Measurements from ENCODE around the gene POU2AF1. TPM values are rescaled to one million over a fixed set of nuclear protein-coding genes. Genes with fewer than 3 reads are reported as not detected.

The POU2AF1 gene, protein sequence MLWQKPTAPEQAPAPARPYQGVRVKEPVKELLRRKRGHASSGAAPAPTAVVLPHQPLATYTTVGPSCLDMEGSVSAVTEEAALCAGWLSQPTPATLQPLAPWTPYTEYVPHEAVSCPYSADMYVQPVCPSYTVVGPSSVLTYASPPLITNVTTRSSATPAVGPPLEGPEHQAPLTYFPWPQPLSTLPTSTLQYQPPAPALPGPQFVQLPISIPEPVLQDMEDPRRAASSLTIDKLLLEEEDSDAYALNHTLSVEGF
- not detected in 2 replicates for total RNA-seq

DNA sequence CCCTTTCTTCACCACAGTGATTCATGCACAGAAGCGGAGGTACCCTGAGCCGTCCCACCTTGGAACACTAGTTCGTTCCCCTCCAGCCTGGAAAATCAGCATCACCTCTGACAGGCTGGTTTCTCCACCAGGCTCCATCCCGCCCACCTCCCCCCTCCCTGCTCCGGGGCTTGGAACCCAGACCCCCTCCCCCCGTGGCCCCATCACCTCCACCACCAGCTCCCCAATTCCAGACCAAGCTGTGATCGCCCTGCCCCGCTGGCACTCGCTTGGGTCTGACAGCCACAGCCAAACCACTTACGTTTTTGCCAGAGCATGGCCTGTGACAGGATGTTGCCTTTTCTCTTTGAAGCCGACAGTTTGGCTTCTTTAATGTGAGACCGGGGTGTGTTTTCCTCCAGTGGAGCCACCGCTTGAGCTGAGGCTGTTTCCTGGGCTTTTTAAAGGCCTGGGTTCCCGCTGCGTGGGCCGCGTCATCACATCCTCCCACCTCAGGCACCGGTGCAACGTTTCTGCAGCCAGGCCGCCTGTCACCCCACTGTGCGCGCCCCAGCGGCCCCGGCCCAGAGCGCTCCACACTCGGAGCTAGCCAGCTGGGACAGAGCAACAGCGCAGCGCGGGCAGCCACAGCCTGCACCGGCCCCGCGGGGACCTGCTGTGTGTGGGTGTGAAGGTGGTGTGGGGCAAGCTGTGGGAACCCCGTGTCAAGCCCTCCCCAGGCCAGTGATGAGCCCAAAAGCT is at the start of gene POU2AF1:
Gene POU2AF1 (minus strand): TSS at position 415 of the 741 bp plus-strand sequence. CDS start 98 bp downstream, at position 317.
- no peak for DNase-seq (ENCODE audit: extremely low read depth, low read depth, low spot score)

DNA sequence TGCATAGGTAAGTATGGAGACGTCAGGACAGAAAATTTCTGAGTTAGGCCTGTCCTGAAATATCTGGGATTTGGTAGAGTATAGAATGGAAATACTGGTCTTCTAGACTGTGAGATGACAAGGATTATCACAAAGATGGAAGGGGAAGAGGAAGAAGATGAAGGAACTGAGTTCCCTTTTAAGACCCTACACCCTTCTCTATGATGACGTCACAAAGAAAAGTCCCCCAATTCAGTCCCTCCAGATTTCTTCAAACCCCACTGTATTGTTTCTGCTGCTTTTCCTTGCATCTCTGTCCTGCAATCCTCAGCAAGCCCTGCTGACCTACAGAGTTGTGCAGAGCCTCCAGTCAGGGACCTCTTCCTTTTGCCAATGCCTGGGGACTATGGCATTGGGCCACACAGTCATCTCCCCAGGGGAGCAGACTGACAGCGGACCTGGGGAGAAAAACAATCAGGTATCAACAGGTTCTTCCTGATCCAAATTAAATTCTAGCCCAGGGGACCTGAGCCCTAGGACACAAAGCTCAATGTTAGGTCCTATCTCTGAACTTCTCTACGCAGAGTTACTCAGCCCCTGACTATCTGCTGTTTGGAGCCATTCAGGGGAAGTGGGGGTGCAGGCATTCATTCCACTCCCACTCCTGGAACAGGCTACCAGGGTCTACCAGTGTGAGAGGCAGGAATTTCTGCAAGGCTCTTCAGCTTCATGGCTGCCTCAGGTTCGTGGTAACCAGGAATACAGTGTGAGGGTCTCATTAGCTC is 49.2 kb upstream of the POU2AF1 start:
- no peak for DNase-seq (ENCODE audit: extremely low read depth, low read depth, low spot score)

DNA sequence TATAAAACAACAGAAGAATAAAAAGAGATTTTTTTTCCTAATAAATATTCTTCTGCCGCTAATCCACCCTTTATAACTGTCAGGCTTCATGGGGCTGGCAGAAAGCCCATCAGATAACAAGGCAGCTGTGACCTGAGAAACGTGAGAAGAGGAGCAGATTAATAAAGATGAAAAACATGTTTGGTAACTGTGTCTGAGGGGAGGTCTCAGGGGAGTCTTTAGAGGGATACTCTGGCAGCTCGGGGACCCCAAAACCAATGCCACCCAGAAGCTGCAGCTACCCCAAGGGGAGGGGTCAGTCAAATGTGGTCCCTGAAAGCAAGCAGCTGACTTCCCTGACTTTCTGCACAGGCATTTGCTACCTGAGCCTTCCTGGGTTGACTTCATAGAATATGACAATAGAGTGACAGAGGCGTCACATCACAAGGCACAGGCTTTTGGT is 48.4 kb upstream of the POU2AF1 start:
- DNase-seq (ENCODE audit: extremely low read depth, low read depth, low spot score): no peak

DNA sequence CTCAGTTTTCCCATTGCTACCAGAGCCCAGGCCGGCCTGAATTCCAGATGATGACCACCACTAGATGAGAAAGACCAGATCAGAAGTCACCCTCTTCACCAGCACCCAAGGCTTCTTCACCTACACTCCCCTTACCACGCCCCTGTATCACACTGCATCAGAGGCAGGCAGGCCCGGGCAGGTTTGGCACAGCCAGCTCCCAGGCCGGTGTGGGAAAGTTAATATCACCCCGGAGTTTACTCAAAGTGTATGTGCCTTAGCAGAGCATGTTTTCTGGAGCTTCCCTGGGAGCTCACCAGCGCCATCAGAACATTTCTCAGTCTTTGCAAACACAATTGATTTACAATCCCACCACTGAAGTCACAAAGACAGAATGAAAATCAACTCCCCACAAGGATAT is 47.5 kb upstream of the POU2AF1 start:
- DNase-seq (ENCODE audit: extremely low read depth, low read depth, low spot score): no peak

DNA sequence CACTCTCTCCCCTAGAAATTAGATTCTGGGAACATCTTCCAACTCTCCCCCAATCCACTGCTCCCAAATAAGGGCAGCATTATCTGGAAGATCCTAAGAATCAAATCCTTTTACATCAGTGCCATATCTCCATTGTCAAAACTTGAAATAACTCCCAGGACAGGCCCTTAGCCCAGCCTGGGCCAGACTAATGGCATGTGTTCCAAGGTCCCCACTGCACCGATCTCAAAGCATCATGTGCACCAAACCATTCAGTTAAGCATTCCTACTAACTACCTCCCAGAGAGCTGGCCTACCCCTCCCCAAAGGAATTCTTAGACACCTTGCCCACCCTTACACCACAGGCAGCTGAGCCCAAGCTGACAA is 44.2 kb upstream of the POU2AF1 start:
- DNase-seq (ENCODE audit: extremely low read depth, low read depth, low spot score): no peak

DNA sequence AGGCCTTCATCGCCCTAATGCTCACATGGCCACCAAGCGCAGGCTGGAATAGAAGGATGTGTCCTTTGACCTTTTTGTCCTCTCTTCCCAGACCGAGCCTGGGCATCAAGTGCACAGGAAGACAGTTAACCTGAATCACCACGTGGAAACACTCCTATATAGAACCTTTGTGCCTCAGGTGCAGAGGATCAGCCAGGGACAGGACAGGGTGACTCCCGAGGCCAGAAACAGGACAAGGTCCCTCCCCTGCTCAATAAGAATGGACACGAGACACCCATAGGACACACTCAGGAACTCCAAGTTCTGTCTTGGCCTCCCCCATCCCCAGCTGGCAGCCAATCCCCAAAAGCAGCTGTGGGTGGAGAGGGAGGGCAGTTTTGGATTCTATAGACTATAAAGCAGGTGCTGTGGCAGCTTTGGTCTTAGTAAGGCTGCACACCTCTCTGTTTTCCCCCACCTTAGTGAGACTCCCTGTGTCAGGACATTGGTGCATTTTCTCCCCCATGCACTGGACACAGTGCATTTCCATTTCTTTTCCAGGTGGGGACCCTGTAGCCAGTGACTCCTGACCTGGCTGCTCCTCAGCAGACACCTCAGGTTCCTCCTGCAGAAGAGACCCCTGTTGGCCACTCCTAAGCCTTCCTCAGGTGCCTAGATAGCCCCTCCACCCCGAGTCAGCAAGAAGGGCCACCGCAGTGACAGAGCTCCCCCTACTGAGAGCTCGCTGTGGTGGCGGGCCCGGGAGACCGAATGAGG is 43.6 kb upstream of the POU2AF1 start:
- no peak for DNase-seq (ENCODE audit: extremely low read depth, low read depth, low spot score)

DNA sequence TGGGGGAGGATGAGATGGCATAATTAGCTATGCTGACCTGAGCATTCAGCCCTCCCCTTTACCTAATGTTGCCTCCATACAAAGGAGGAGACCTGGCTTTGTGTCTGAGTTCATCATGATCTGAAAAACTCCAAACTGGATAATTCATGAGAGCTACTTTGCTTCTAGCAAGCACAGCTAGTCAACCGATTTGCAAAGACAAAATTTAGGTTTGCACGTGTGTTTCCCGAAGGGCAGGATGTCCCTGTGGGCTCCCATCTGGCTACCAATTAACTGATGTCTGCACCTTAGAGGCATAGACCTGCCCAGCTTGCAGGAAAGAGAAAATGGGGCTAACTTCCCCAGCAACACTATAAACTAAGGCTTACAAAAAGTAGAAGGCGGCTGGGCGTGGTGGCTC is 42.2 kb upstream of the POU2AF1 start:
- no peak for DNase-seq (ENCODE audit: extremely low read depth, low read depth, low spot score)

DNA sequence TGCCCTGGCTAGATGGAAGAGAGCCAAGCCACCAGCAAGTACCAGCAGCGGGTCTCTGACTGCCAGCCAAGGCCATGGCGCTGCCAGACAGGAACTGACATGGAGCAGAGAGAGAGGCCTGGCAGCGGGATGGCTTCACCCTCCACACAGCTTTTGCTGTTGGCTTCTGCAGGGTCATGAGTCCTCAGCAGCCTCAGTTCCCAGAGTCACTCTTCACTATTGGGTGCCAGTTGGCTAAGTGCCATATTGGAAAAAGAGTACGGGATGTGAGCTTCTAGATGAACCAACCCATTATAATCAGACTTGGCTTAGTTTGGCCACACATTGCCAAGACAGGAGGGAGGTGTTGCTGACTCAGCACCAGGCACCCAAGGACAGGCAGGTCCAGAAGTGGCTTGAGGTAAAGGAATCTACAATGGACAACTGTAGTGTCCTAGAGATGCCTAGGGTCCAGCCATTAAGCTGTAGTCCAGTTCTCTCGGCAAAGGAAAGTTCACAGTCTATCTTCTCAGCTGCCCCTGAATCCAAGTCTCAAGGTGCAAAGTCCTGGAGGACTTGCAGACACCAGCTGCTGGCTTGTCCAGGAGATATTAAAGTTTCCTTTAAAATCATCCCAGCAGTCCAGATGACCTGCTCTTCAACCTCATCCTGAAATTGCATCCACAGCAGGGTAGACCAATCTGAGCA is 40.7 kb upstream of the POU2AF1 start:
- DNase-seq (ENCODE audit: extremely low read depth, low read depth, low spot score): no peak

DNA sequence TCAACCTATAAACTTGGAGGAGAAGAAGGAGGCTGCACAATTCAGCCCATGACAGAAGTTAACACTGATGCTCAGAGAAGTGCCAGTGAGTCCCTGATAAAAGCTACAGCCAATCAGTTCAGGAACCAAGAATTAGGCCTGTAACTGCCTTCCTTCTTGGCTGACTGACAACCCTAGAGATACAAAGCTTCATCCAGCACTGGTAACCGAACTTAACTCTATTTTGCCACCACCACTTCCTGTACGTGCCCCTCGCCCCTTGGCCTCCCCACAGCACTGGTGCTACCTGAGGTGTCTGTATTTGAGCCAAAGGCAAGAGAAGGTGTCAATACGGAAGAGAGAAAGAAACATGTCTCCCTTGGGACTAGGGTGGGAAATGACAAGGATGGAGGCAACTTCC is 40.1 kb upstream of the POU2AF1 start:
- no peak for DNase-seq (ENCODE audit: extremely low read depth, low read depth, low spot score)

DNA sequence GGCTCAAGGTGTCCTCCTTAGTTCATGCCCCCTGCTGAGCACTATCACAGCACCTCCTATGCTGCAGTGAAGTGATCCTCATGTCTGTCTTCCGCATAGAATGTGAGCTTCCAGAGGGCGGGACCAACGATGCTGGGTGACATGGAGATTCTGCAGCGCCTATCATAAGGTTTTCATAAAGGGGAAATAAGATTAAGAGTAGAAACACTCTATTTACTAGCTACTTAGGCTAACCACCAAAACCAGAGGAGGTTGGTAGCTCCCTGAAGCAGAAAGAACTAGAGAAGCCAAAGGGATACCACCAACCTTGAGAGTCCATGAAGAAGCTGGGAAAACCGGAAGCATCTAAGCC is 39.3 kb upstream of the POU2AF1 start:
- DNase-seq (ENCODE audit: extremely low read depth, low read depth, low spot score): no peak

DNA sequence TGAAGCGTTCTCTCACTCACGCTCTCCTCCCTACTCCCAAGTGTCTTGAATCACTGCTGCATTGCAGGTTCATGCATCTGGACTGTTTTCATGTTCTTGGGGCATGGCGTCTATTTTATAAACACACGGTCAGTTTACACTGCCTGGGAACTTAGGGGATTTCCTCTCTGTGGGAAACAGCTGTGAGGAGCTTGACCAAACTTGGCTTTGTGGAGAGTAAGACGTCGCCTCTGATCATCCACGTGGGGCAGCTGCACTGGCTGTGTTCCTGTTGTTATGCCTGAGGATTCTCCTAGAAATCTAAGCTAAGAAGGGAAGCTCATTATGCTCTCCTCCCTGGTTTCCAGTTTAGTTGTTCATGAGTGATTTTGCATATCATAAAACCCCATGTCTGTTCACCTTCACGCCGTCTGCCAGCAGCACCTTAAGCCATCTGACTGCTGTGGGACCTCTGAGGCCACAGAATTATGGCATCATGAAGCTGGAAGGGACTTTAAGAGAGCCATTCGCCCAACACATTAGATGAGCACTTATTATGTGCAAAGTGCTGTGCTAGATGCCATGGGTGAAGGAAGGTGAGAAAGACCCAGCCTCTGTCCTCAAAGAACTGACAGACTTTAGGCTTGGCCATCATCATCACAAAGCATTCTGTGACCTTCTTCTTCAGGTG is 38.8 kb upstream of the POU2AF1 start:
- DNase-seq (ENCODE audit: extremely low read depth, low read depth, low spot score): no peak

DNA sequence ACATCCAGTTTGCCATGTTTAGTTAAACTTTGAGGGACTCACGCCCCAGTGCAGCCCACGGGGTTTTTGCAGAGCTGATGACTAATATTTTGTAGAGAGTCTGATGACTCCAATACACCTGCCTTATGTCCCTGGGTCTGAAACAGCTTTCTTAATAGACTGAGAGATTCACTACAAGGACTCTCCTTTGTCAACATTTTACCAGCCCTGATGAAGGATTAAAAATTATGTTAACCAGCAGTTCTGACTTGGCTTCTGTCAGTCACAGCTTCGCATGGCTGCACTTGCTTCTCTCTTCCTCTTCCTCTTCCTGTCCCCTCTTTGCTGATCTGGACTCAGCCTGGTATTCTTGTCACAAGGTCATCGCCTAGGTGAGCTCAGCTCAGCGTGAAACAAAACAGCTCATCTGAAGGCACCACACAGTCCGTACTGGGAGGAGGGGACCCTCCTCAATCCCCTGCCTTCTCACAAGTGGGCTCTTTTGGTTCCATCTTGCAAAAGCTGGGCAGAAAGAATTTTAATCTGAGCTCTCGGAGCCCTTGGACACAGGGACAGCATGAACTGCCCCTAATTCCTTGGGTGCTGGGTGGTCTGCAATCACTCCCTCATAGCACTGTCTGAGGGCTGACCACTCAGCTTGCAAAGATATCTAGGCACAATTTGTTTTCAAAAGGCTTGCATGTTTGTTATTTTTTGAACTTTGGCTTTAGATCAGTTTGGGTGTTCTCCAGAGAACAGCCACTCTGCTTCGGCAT is 38.1 kb upstream of the POU2AF1 start:
- no peak for DNase-seq (ENCODE audit: extremely low read depth, low read depth, low spot score)

DNA sequence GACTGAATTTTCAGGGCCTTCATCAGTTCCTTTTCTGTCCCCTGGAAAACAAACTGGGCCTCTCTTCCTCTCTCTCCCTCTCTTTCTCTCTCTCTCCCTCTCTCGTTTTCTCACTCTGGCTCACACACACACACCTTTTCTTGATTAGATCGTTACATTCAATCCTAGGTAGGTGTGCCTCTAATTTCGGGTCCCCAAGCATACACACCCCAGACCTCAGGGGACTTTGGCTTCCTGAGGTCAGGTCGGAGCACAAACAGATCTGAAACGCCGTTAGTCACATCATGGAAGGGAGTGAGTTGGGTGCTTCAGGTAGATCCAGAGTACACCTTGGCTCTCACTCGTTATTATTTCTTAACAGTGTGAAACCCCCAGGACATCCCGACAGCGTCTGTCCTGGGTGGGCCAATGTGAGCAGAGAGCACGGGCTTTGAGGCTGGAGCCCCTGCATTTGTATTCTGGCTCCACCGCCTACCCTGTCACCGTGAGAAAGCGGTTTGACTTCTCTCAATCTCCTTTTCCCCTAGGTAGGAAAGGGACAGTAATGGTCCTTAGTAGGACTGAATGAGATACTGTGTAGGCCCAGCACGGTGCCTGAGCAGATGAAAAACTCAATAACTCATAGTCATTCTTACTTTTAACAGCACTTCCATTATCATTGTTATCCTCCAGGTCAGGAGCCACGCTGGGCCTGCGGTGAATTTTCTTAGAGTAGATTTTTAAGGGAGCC is 37.3 kb upstream of the POU2AF1 start:
- no peak for DNase-seq (ENCODE audit: extremely low read depth, low read depth, low spot score)

DNA sequence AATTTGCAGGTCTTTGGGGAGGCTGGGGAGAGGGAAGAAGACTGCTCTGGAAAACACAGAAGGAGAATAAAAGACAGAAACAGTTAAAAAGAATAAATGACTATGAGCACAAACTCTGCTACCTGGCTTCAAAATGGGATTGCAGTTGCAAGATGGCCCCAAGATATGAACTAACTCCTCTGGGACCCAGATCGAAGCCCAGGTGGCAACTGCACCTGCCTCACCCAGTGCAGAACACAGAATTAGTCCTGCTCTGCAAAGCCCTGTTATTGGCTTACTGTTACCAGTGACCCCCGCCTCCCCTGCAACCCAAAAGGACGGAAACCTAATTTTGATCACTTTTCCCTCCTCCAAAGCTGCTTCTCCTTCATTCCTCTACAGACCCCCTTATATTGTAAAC is 35.9 kb upstream of the POU2AF1 start:
- no peak for DNase-seq (ENCODE audit: extremely low read depth, low read depth, low spot score)

DNA sequence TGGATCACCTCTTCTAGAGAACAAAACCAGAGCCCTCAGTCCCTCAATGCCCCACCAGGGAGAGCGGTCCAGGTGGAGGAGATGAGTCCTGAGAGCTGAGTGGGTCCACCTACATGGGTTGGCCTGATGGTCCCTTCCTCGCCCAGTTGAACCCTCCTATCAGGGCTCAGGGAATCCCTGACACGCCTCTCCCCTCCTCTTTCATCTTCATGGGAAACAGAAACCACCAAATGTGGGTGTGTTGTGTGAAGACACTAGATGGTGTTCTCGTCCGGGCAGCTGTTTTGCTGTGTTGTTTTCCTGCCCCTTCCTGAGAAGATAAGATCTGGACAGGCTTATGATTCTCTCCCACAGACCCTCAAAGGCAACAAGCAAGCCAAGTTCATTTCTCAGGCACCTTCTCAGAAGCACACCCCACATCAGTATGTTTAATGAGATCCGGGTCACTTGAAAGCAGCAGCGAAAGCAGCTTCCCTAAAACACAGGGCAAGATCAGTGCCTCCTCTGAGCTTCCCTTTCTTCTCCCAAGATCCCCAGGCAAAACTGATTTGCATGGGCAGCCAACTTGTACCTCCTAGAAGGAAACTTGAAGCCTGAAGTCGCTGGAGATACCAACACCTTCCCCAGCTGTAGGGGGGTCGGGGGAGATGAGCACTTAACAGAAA is 35.3 kb upstream of the POU2AF1 start:
- DNase-seq (ENCODE audit: extremely low read depth, low read depth, low spot score): no peak

DNA sequence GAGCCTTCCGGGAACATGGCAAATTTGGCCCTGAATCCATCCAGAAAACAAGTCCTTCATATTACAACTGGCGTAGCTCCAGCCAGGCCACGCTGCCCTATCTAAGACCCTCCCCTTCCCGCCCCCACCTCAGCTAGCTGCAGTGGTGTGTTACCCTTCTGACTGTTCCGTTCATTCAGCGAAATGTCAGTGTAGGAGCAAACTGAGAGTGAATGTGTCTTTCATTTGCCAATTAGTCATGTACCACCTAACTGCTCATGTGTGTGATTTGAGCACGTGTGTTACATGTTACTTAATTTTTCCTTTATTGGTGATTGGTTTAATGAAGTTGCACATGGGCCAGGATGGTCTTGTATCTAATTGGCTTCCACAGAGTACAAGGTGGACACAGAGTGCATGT is 34.8 kb upstream of the POU2AF1 start:
- no peak for DNase-seq (ENCODE audit: extremely low read depth, low read depth, low spot score)

DNA sequence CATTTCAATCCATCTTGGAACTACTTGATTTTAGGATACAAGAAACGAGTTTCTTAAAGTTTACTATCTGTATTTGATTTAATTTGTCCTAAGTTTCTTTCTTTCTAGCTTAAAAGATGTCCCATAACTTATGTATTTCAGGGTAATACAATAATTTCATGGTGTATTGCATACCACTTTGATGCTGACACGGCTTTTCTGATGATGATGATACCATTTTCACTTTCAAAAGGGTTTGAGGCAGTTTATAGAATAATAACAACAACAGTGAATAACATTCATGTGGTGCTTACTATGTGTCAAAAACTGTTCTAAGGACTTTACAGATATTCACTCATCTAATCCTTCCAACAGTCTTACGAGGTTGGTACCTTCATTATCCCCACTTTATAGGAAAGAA is 33.2 kb upstream of the POU2AF1 start:
- DNase-seq (ENCODE audit: extremely low read depth, low read depth, low spot score): no peak

DNA sequence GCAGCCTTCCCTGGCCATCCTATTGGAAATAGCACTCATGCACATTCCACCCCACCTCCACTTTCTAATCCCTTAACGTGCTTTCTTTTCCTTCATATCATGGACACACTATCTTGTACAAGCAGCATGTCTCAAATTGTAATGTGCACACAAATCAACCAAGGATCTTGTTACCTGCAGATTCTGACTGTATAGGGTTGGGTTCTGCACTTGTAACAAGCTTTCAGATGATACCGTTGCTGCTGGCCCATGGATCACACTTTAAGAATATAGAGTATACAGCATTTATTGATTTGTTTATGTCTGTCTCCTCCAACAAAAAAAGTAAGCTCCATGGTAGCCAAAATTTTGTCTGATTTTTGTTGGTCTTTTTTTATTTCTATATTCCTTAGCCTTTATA is 32.4 kb upstream of the POU2AF1 start:
- DNase-seq (ENCODE audit: extremely low read depth, low read depth, low spot score): no peak
